Measurements from ENCODE around the gene PMVK. TPM values are rescaled to one million over a fixed set of nuclear protein-coding genes. Genes with fewer than 3 reads are reported as not detected.

Gene PMVK
- total RNA-seq, 3 donors from 2014 or later (not counting 1 experiment from before 2014, with no cell fraction given), result 9.0 to 12.1 (median 11.0) TPM

- H3K27me3 ChIP-seq (ENCODE audit: control insufficient read depth, insufficient read depth, low read length), result no peaks in the 10 kb centered on the region
- DNase-seq (no peak), ATAC-seq (no peak)
- H3K9me3 Mint-ChIP-seq, result no peaks in the 10 kb centered on the region
- no peak for TF ChIP-seq CTCF (IDR thresholded peaks at IDR 0.05)
- H3K9me3 ChIP-seq (ENCODE audit: control insufficient read depth, insufficient read depth, low read length), result no peaks in the 10 kb centered on the region
- no peak overlapping the region for H3K27ac Mint-ChIP-seq
- no peaks in the 10 kb centered on the region for H3K36me3 ChIP-seq (ENCODE audit: control insufficient read depth, insufficient read depth, low read length)
- no peaks in the 10 kb centered on the region for H3K4me1 Mint-ChIP-seq
- peaks cover 0 to 11% of the 10 kb centered on the region in 2 donors for H3K27me3 Mint-ChIP-seq (ENCODE audit: low read depth in 2 of 2)
- H3K27ac ChIP-seq (ENCODE audit: low read length), result no peak overlapping the region
- no peaks in the 10 kb centered on the region for H3K36me3 Mint-ChIP-seq
- 96% methylated on average over 7 of the region's 10 CpGs for WGBS (ENCODE audit: insufficient coverage)
- H3K4me1 ChIP-seq (ENCODE audit: control insufficient read depth, insufficient read depth, low read length), result no peaks in the 10 kb centered on the region
- no peak overlapping the region for H3K4me3 Mint-ChIP-seq
- no peak overlapping the region for H3K4me3 ChIP-seq (ENCODE audit: low read length)
- intact Hi-C loops (cut with micrococcal nuclease), result no loop called here
These were observed 54.5 kb downstream of the PMVK start for GRCh38 chr1:154881820-154882535.

GRCh38 chr1:154880671-154881070 is 55.8 kb downstream of the PMVK start:
- DNase-seq (no peak), ATAC-seq (no peak)
- no peaks in the 10 kb centered on the region for H3K27me3 ChIP-seq (ENCODE audit: control insufficient read depth, insufficient read depth, low read length)
- no peak for TF ChIP-seq CTCF (IDR thresholded peaks at IDR 0.05)
- no peaks in the 10 kb centered on the region for H3K9me3 Mint-ChIP-seq
- no peak overlapping the region for H3K4me3 Mint-ChIP-seq
- H3K27ac ChIP-seq (ENCODE audit: low read length), result no peak overlapping the region
- H3K27me3 Mint-ChIP-seq (ENCODE audit: low read depth in 2 of 2), result peaks cover 0 to 14% of the 10 kb centered on the region in 2 donors
- no peaks in the 10 kb centered on the region for H3K9me3 ChIP-seq (ENCODE audit: control insufficient read depth, insufficient read depth, low read length)
- no peaks in the 10 kb centered on the region for H3K36me3 Mint-ChIP-seq
- H3K27ac Mint-ChIP-seq, result no peak overlapping the region
- H3K36me3 ChIP-seq (ENCODE audit: control insufficient read depth, insufficient read depth, low read length), result no peaks in the 10 kb centered on the region
- H3K4me1 Mint-ChIP-seq, result no peaks in the 10 kb centered on the region
- H3K4me3 ChIP-seq (ENCODE audit: low read length), result no peak overlapping the region
- WGBS (ENCODE audit: insufficient coverage), result 86% methylated on average over 5 of the region's 5 CpGs
- H3K4me1 ChIP-seq (ENCODE audit: control insufficient read depth, insufficient read depth, low read length), result no peaks in the 10 kb centered on the region
- intact Hi-C loops (cut with micrococcal nuclease), result no loop called here

GRCh38 chr1:154879038-154879421 is 57.5 kb downstream of the PMVK start:
- Histone ChIP-seq H3K27me3 (ENCODE audit: control insufficient read depth, insufficient read depth, low read length) (no peaks in the 10 kb centered on the region), H3K4me3 (ENCODE audit: low read length) (no peak overlapping the region), H3K36me3 (ENCODE audit: control insufficient read depth, insufficient read depth, low read length) (no peaks in the 10 kb centered on the region), H3K27ac (ENCODE audit: low read length) (no peak overlapping the region), H3K9me3 (ENCODE audit: control insufficient read depth, insufficient read depth, low read length) (no peaks in the 10 kb centered on the region), H3K4me1 (ENCODE audit: control insufficient read depth, insufficient read depth, low read length) (no peaks in the 10 kb centered on the region)
- DNase-seq (no peak), ATAC-seq (no peak)
- Mint-ChIP-seq H3K9me3 (no peaks in the 10 kb centered on the region), H3K4me3 (no peak overlapping the region), H3K4me1 (no peaks in the 10 kb centered on the region), H3K27ac (no peak overlapping the region), H3K36me3 (no peaks in the 10 kb centered on the region), H3K27me3 (ENCODE audit: low read depth in 2 of 2) (peaks cover 0 to 17% of the 10 kb centered on the region in 2 donors)
- intact Hi-C loops (cut with micrococcal nuclease), result no loop called here
- no peak for TF ChIP-seq CTCF (IDR thresholded peaks at IDR 0.05)
- 90% methylated on average over 16 of the region's 16 CpGs for WGBS (ENCODE audit: insufficient coverage)

Data from natural killer cell (primary cell).